H1 (cell line): ENCODE results near the gene QSER1. TPM values are rescaled to one million over a fixed set of nuclear protein-coding genes. Genes with fewer than 3 reads are reported as not detected.

Experiments used
- CTCF ChIA-PET: fragments of 300-600 bp; sonication (Branson Sonifier 250); formaldehyde crosslinking; loops from one replicate; lab custom pipeline; 2021; ENCODE audit not compliant: partially characterized antibody; lab: Charles Lee
- POLR2A ChIA-PET: fragments of 300-600 bp; sonication (Branson Sonifier 250); formaldehyde crosslinking; loops from one replicate; lab custom pipeline; 2021; ENCODE audit warnings: inconsistent platforms; ENCODE audit not compliant: partially characterized antibody; lab: Charles Lee
- DNase-seq, 2 experiments: peaks; one replicate each; pipeline versions ENCODE4 v3.0.0 to v3.0.0-alpha.2; 2010 to 2022; ENCODE audit warnings: low spot score in 2 of 2, low read depth in 1 of 2, mixed read lengths in 1 of 2
- FAIRE-seq: peaks from 2 replicates; lab custom pipeline; 2011; peaks lifted over from hg19 to GRCh38; lab: Jason Lieb, UNC
- H2AFZ ChIP-seq: 2 replicates; pipeline ENCODE4 v1.8.1; 2012; ENCODE audit warnings: low read length, inconsistent platforms
- H2AK5ac ChIP-seq: 2 replicates; pipeline ENCODE4 v1.6.1; 2013; ENCODE audit warnings: low read depth, low read length
- H2BK120ac ChIP-seq: replicated peaks from 2 replicates; pipeline ENCODE3; 2013; ENCODE audit warnings: low read depth, low read length, inconsistent platforms
- H2BK12ac ChIP-seq: 2 replicates; pipeline ENCODE4 v1.6.1; 2013; ENCODE audit warnings: low read depth, low read length
- H2BK15ac ChIP-seq: 2 replicates; pipeline ENCODE4 v1.6.1; 2013; ENCODE audit warnings: low read length
- H2BK20ac ChIP-seq: 2 replicates; pipeline ENCODE4 v1.6.1; 2013; ENCODE audit warnings: low read length
- H2BK5ac ChIP-seq: 2 replicates; pipeline ENCODE4 v1.6.1; 2013; ENCODE audit warnings: low read depth, low read length
- H3K14ac ChIP-seq: 2 replicates; pipeline ENCODE4 v1.6.1; 2013; ENCODE audit warnings: inconsistent platforms; ENCODE audit not compliant: insufficient read length
- H3K18ac ChIP-seq: 2 replicates; pipeline ENCODE4 v1.6.1; 2013; ENCODE audit warnings: low read length; ENCODE audit errors: extremely low read depth
- H3K23ac ChIP-seq: 2 replicates; pipeline ENCODE4 v1.6.1; 2013; ENCODE audit warnings: inconsistent platforms; ENCODE audit not compliant: insufficient read length
- H3K23me2 ChIP-seq: 2 replicates; pipeline ENCODE4 v1.6.1; 2013; ENCODE audit warnings: low read depth, low read length
- H3K27ac ChIP-seq: 2 replicates; pipeline ENCODE4 v1.6.1; 2011; ENCODE audit warnings: low read depth, low read length, inconsistent platforms
- H3K27me3 ChIP-seq, 4 experiments: replicated peaks in 1 of 4; 1 replicate in 1 of 4; 2 replicates in 3 of 4; pipeline versions ENCODE4 v1.6.1 to v1.8.1; 2011 to 2013; ENCODE audit warnings: low read length in 3 of 4, mild to moderate bottlenecking in 3 of 4, inconsistent platforms in 2 of 4, mixed read lengths in 2 of 4, moderate library complexity in 1 of 4; ENCODE audit not compliant: control insufficient read depth in 3 of 4, insufficient read depth in 3 of 4; ENCODE audit errors: extremely low read depth in 1 of 4
- H3K36me3 ChIP-seq, 4 experiments: 2 replicates each; pipeline versions ENCODE4 v1.6.1 to v1.8.1; 2011 to 2013; ENCODE audit warnings: mild to moderate bottlenecking in 4 of 4, low read length in 3 of 4, moderate library complexity in 2 of 4, control low read depth in 1 of 4, inconsistent platforms in 1 of 4; ENCODE audit not compliant: insufficient read depth in 4 of 4, control insufficient read depth in 2 of 4
- H3K4ac ChIP-seq: replicated peaks from 2 replicates; pipeline ENCODE3; 2013; ENCODE audit warnings: low read length, low read depth, mixed read lengths, inconsistent platforms; ENCODE audit not compliant: insufficient read length
- H3K4me1 ChIP-seq, 4 experiments: replicated peaks in 1 of 4; 1 replicate in 1 of 4; 2 replicates in 3 of 4; pipeline versions ENCODE4 v1.6.1 to v1.8.1; 2011 to 2013; ENCODE audit warnings: low read length in 3 of 4, inconsistent platforms in 2 of 4, mixed read lengths in 1 of 4; ENCODE audit not compliant: insufficient read depth in 4 of 4, control insufficient read depth in 3 of 4
- H3K4me2 ChIP-seq, 2 experiments: 2 replicates each; pipeline versions ENCODE4 v1.6.1 to v1.8.1; 2011 to 2013; ENCODE audit warnings: low read depth in 2 of 2, low read length in 2 of 2, control low read depth in 1 of 2, inconsistent platforms in 1 of 2, mild to moderate bottlenecking in 1 of 2; ENCODE audit not compliant: insufficient read depth in 1 of 2
- H3K4me3 ChIP-seq, 4 experiments: fragments of 200-600, 300-600 bp in 1 of 4; sonication (generic), shearing (Covaris generic), sonication (Bioruptor Twin) in 1 of 4; 2 replicates each; pipeline versions ENCODE4 v1.5.1 to v1.8.1; 2011 to 2016; ENCODE audit warnings: low read length in 4 of 4, low read depth in 3 of 4, control low read depth in 2 of 4, inconsistent platforms in 2 of 4, mild to moderate bottlenecking in 2 of 4, mixed read lengths in 1 of 4, moderate library complexity in 1 of 4; ENCODE audit not compliant: insufficient read depth in 2 of 4; ENCODE audit errors: extremely low read depth in 1 of 4
- H3K56ac ChIP-seq: replicated peaks from 2 replicates; pipeline ENCODE3; 2013; ENCODE audit warnings: low read depth, mild to moderate bottlenecking, mixed read lengths, low read length, inconsistent platforms; ENCODE audit not compliant: insufficient read length
- H3K79me1 ChIP-seq: 2 replicates; pipeline ENCODE4 v1.6.1; 2013; ENCODE audit warnings: low read depth, low read length, control low read depth
- H3K79me2 ChIP-seq, 2 experiments: 2 replicates each; pipeline versions ENCODE4 v1.6.1 to v1.8.1; 2012 to 2013; ENCODE audit warnings: low read length in 2 of 2, mild to moderate bottlenecking in 2 of 2, inconsistent platforms in 1 of 2; ENCODE audit not compliant: insufficient read depth in 2 of 2, control insufficient read depth in 1 of 2
- H3K9ac ChIP-seq, 4 experiments: replicated peaks in 1 of 4; 1 replicate in 1 of 4; 2 replicates in 3 of 4; pipeline versions ENCODE4 v1.6.1 to v1.8.1; 2011 to 2013; ENCODE audit warnings: low read depth in 3 of 4, low read length in 3 of 4, control low read depth in 2 of 4, mild to moderate bottlenecking in 2 of 4, moderate library complexity in 2 of 4, inconsistent platforms in 1 of 4; ENCODE audit errors: extremely low read depth in 1 of 4
- H3K9me3 ChIP-seq, 2 experiments: 2 replicates each; pipeline versions ENCODE4 v1.6.1 to v1.8.1; 2012 to 2013; ENCODE audit warnings: mild to moderate bottlenecking in 2 of 2, moderate library complexity in 2 of 2, control low read depth in 1 of 2, inconsistent platforms in 1 of 2, low read depth in 1 of 2, low read length in 1 of 2, mixed read lengths in 1 of 2; ENCODE audit not compliant: insufficient read depth in 2 of 2
- H4K20me1 ChIP-seq, 2 experiments: replicated peaks in 1 of 2; 2 replicates each; pipeline versions ENCODE3 to v1.8.1; 2011 to 2013; ENCODE audit warnings: inconsistent platforms in 2 of 2, low read length in 2 of 2, mild to moderate bottlenecking in 1 of 2; ENCODE audit not compliant: insufficient read depth in 2 of 2, control insufficient read depth in 1 of 2
- H4K5ac ChIP-seq: 2 replicates; pipeline ENCODE4 v1.6.1; 2013; ENCODE audit warnings: low read length, low read depth, mixed read lengths, inconsistent platforms; ENCODE audit not compliant: insufficient read length
- H4K8ac ChIP-seq: 2 replicates; pipeline ENCODE4 v1.8.0; 2013; ENCODE audit warnings: mild to moderate bottlenecking, moderate library complexity, low read length, inconsistent platforms; ENCODE audit not compliant: insufficient read depth; ENCODE audit errors: extremely low read depth
- H4K91ac ChIP-seq: replicated peaks from 2 replicates; pipeline ENCODE3; 2013; ENCODE audit warnings: low read length, mixed read lengths, inconsistent platforms; ENCODE audit not compliant: insufficient read length
- BRCA1 ChIP-seq: IDR thresholded peaks from 2 replicates; pipeline ENCODE4 v1.6.1; 2012; ENCODE audit warnings: low read depth, low read length, improper control_type of control experiment
- CREB1 ChIP-seq: IDR thresholded peaks from 2 replicates; pipeline ENCODE4 v1.6.1; 2012; ENCODE audit warnings: inconsistent platforms
- JUND ChIP-seq: IDR thresholded peaks from 2 replicates; pipeline ENCODE4 v1.6.1; 2011; ENCODE audit warnings: mild to moderate bottlenecking, improper control_type of control experiment, low read length
- SAP30 ChIP-seq: fragments of 300-600 bp; sonication (generic); IDR thresholded peaks from 2 replicates; pipeline ENCODE4 v1.7.1; 2012; ENCODE audit warnings: low read length, moderate library complexity, mild to moderate bottlenecking, inconsistent platforms; ENCODE audit not compliant: insufficient read depth, insufficient replicate concordance
- SIRT6 ChIP-seq: IDR thresholded peaks from one replicate; pipeline ENCODE4 v1.7.1; 2012; ENCODE audit warnings: low read length, inconsistent platforms
- TAF1 ChIP-seq: IDR thresholded peaks from 2 replicates; pipeline ENCODE4 v1.6.1; 2011; ENCODE audit warnings: mild to moderate bottlenecking, low read depth, low read length
- YY1 ChIP-seq: IDR thresholded peaks from 2 replicates; pipeline ENCODE4 v1.6.1; 2011; ENCODE audit warnings: low read depth, mild to moderate bottlenecking, low read length
- WGBS, 2 experiments: shearing (Covaris generic) in 1 of 2; methylation state at CpG; one replicate each; pipeline versions ENCODE4 v1.1.6 to v1.1.7; 2013 to 2015; ENCODE audit warnings: low lambda C conversion rate in 2 of 2, mixed read lengths in 2 of 2, inconsistent platforms in 1 of 2, low coverage in 1 of 2, missing lambda C conversion rate in 1 of 2; ENCODE audit not compliant: insufficient replicate concordance in 2 of 2, insufficient coverage in 1 of 2, insufficient read length in 1 of 2; ENCODE audit errors: extremely low coverage in 1 of 2, missing lambda C conversion rate in 1 of 2; 5-methylcytosine and 5-hydroxymethylcytosine counted together
- polyA plus RNA-seq, 7 experiments: library from polyadenylated mRNA; depleted of rRNA in 3 of 7; stranded (reverse) in 5 of 7; unstranded in 2 of 7; fragments of >200 nt in 5 of 7; fragments of 200-250 nt in 2 of 7; gene quantifications; 1 replicate in 5 of 7; 2 replicates in 1 of 7; 4 replicates in 1 of 7; pipeline versions ENCODE4 v1.2.1 to v1.2.3, GENCODE V29; 2011 to 2013; ENCODE audit warnings: missing spikeins in 2 of 7, mixed read lengths in 2 of 7
- total RNA-seq: library from RNA; stranded (reverse); fragmentation: NEBNext Ultra II Directional; extraction: Animal tissue kit (Norgen Biotek cat#: 25700); gene quantifications from 2 replicates; pipeline ENCODE4 v1.2.1, GENCODE V29; 2021
- TF ChIP-seq, protein P1 (sequence below): IDR thresholded peaks from 2 replicates; pipeline ENCODE4 v1.6.1; 2012; ENCODE audit warnings: low read length, inconsistent platforms

The QSER1 gene
- total and polyA plus RNA-seq, 2 of the 8 experiments (the other 6 are each of a cell fraction or from before 2014, with no cell fraction given) = 29.3 to 117 TPM

DNA sequence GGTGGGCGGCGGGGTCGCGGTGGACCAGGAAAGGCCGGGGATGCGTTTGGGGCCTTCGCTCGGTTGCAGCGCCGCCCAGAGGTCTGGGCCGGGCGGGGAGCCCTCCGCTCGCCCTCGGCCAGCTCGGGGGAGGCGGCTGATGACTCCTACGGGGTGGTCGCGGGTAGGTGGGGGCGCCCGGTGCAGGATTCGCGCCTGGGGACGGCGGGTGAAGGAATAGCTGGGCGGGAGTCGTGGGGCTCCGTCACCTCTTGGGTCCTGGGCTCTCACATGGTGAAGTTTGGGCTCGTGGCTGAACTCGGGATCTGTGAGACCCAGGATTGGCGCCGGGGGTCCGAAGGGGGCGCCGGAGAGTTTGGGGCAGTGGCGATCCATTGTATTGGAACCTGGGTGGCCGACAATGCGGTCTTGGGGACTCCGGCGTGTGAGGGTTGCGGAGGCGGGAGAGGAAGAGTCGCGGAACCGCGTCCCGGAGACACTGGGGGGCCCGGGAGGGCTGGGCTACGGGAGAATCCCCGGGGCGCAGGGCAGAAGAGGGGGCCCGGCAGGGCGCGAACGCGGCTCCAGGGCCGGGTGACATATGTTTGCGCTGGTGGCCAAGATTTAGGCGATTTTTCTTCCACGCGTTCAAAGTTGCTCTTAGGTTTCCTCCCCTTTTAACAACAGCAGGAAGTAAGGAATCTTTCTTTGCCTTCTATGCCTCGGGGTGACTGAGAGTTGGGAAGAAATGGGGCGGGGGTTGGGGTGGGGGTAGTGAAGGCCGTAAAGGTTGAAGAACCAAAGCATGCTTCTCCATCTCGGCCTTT, 935 bp downstream of the QSER1 start:
- ChIA-PET POLR2A (interaction anchor here (0.6 to 4.3 kb wide), 18 partner anchors 8 to 146 kb away, joined by 3 to 35 read pairs (median 6); partner anchors contain the start of gene TCP11L1), CTCF (interaction anchor here (0.6 to 2.2 kb wide), 9 partner anchors 8 to 62 kb away, joined by 3 to 6 read pairs (median 4); no protein-coding TSS in a partner anchor)
- Histone ChIP-seq H2BK120ac (no peak overlapping the region), H2AFZ (no peak overlapping the region), H4K8ac (peak overlapping the region; percentile 91), H4K5ac (peak overlapping the region; percentile 93), H3K4ac (no peak overlapping the region), H3K23me2 (no peaks in the 10 kb centered on the region), H2BK20ac (no peak overlapping the region), H3K56ac (peak overlapping the region; percentile 65), H3K36me3 (peaks cover 0 to 23% (median 0%) of the 10 kb centered on the region in 4 experiments; a peak in 3 of 8 replicates), H3K9me3 (peaks cover 2 to 4% of the 10 kb centered on the region in 2 experiments; a peak in 2 of 4 replicates), H3K79me1 (peaks cover 5% of the 10 kb centered on the region; the same call in 1 of the 2 replicates), H3K27me3 (no peaks in the 10 kb centered on the region), H2BK5ac (peak overlapping the region; percentile 81), H3K4me2 (peak overlapping the region; percentile 69 to 91), H3K23ac (no peak overlapping the region), H2BK15ac (no peak overlapping the region), H3K27ac (peak overlapping the region; percentile 97), H3K9ac (peak overlapping the region; percentile 88 to 91 (median 90)), H2AK5ac (peak overlapping the region; percentile 7; the same call in 1 of the 2 replicates), H2BK12ac (no peak overlapping the region), H3K18ac (peak overlapping the region; percentile 92), H4K91ac (peak overlapping the region; percentile 57), H3K4me1 (peaks cover 2 to 25% (median 7%) of the 10 kb centered on the region in 4 experiments), H3K79me2 (peaks cover 34 to 52% of the 10 kb centered on the region in 2 experiments), H3K14ac (peak overlapping the region; percentile 11), H3K4me3 (peak overlapping the region; percentile 84 to 98 (median 93)), H4K20me1 (peaks cover 10 to 16% of the 10 kb centered on the region in 2 experiments)
- no peak for FAIRE-seq
- DNase-seq = peak in 1 of 2 experiments; percentile 80
- 2% methylated on average over 45 of the region's 66 CpGs; no CpG with 5 or more reads in 1 of the 2 experiments for WGBS, 2 experiments
- TF ChIP-seq, protein P1, sequence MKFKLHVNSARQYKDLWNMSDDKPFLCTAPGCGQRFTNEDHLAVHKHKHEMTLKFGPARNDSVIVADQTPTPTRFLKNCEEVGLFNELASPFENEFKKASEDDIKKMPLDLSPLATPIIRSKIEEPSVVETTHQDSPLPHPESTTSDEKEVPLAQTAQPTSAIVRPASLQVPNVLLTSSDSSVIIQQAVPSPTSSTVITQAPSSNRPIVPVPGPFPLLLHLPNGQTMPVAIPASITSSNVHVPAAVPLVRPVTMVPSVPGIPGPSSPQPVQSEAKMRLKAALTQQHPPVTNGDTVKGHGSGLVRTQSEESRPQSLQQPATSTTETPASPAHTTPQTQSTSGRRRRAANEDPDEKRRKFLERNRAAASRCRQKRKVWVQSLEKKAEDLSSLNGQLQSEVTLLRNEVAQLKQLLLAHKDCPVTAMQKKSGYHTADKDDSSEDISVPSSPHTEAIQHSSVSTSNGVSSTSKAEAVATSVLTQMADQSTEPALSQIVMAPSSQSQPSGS = no peak
- TF ChIP-seq SIRT6 = no peak
- no peak for TF ChIP-seq JUND
- TF ChIP-seq BRCA1 = no peak
- TF ChIP-seq YY1 = no peak
- TF ChIP-seq CREB1 = no peak; the same call in 1 of the 2 replicates
- TF ChIP-seq TAF1 = no peak
- no peak for TF ChIP-seq SAP30
